ENCODE results near the gene KCNQ1. TPM values are rescaled to one million over a fixed set of nuclear protein-coding genes. Genes with fewer than 3 reads are reported as not detected.
A peak's percentile ranks its signal among the peaks of the same experiment; 100 is the strongest.

KCNQ1 gene
- total and polyA plus RNA-seq, 9 of the 15 experiments (the other 6 are each of a cell fraction or from before 2014, with no cell fraction given): 0.44 TPM; not detected in 8

GRCh38 chr11:2588809-2589537, 144.2 kb downstream of the KCNQ1 start:
- 5% methylated on average over 29 of the region's 29 CpGs for WGBS (ENCODE audit: insufficient coverage, low coverage, missing lambda C conversion rate)
- ATAC-seq: no peak
- Histone ChIP-seq H4K20me1 (replicated peaks; ENCODE audit: control insufficient read depth, insufficient read depth, low read length) (peaks cover 8% of the 10 kb centered on the region; the same call in 1 of the 2 replicates), H3K27ac (ENCODE audit: extremely low read depth, low read depth, low read length) (no peak overlapping the region), H3K27me3 (ENCODE audit: control insufficient read depth in 2 of 2, insufficient read depth in 2 of 2, low read length in 2 of 2) (peaks cover 12 to 77% of the 10 kb centered on the region in 2 experiments), H3K36me3 (ENCODE audit: control insufficient read depth, insufficient read depth, low read length) (no peaks in the 10 kb centered on the region), H3K9me3 (replicated peaks; ENCODE audit: control insufficient read depth, insufficient read depth, low read depth, low read length) (no peaks in the 10 kb centered on the region), H3K79me2 (ENCODE audit: control insufficient read depth, insufficient read depth, low read length) (no peaks in the 10 kb centered on the region), H3K4me1 (replicated peaks in 1 of 2; ENCODE audit: control insufficient read depth in 2 of 2, insufficient read depth in 2 of 2, low read length in 2 of 2) (peaks cover 0 to 21% of the 10 kb centered on the region in 2 experiments; a peak in 1 of 5 replicates), H2AFZ (ENCODE audit: low read depth, low read length) (no peak overlapping the region), H3K9ac (ENCODE audit: insufficient read depth in 1 of 2, low read depth in 2 of 2, low read length in 2 of 2) (no peak overlapping the region), H3K4me2 (ENCODE audit: insufficient read depth, low read length) (no peak overlapping the region), H3K4me3 (no peak overlapping the region), H3K9me1 (ENCODE audit: control insufficient read depth, insufficient read depth, low read length) (no peaks in the 10 kb centered on the region)
- no TSS peak for BruUV-seq (replicated peaks)
- CTCF ChIA-PET (ENCODE audit: low intra/inter-chr PET ratio): interaction anchor here (1.4 kb wide), 1 partner anchor 299 kb away, joined by 3 read pairs; no protein-coding TSS in a partner anchor
- no peak for TF ChIP-seq POLR2AphosphoS2 (IDR thresholded peaks at IDR 0.05; ENCODE audit: low read length)
- TF ChIP-seq TSHZ1 (CRISPR knock-in tag; IDR thresholded peaks at IDR 0.05): no peak
- no peak for TF ChIP-seq PKNOX1 (IDR thresholded peaks at IDR 0.05)
- no peak for TF ChIP-seq TEAD1 (CRISPR knock-in tag; IDR thresholded peaks at IDR 0.05)
- TF ChIP-seq ARID3A (IDR thresholded peaks at IDR 0.05; ENCODE audit: borderline replicate concordance, low read depth, low read length): no peak
- TF ChIP-seq FIP1L1 (IDR thresholded peaks at IDR 0.05; ENCODE audit: low read depth, low read length, poor library complexity, severe bottlenecking): no peak
- TF ChIP-seq TBP (optimal IDR thresholded peaks at IDR 0.05; ENCODE audit: low read depth, low read length): no peak
- TF ChIP-seq FOXM1 (IDR thresholded peaks at IDR 0.05; ENCODE audit: low read depth): no peak
- TF ChIP-seq FOXM1 (CRISPR knock-in tag; IDR thresholded peaks at IDR 0.05; ENCODE audit: low read depth): no peak
- no peak for TF ChIP-seq PTBP1 (IDR thresholded peaks at IDR 0.05; ENCODE audit: low read depth, low read length)
- no peak for TF ChIP-seq BCL6 (CRISPR knock-in tag; IDR thresholded peaks at IDR 0.05)
- no peak for TF ChIP-seq SRSF9 (IDR thresholded peaks at IDR 0.05; ENCODE audit: borderline replicate concordance, low read depth, low read length)
- in situ Hi-C loops (cut with MboI): no loop called here
- POLR2A ChIA-PET: interaction anchor here (0.6 to 1.1 kb wide), 3 partner anchors 13 to 110 kb away, joined by 3 to 4 read pairs (median 3); no protein-coding TSS in a partner anchor
- no peak for FAIRE-seq
- intact Hi-C loops (cut with micrococcal nuclease): no loop called here
- peak in 1 of 4 experiments; percentile 5 for DNase-seq (ENCODE audit: extremely low read depth in 1 of 4, low spot score in 3 of 4)
